Measurements from ENCODE around the gene CAP2.
A peak's percentile ranks its signal among the peaks of the same experiment; 100 is the strongest.

Gene CAP2

DNA sequence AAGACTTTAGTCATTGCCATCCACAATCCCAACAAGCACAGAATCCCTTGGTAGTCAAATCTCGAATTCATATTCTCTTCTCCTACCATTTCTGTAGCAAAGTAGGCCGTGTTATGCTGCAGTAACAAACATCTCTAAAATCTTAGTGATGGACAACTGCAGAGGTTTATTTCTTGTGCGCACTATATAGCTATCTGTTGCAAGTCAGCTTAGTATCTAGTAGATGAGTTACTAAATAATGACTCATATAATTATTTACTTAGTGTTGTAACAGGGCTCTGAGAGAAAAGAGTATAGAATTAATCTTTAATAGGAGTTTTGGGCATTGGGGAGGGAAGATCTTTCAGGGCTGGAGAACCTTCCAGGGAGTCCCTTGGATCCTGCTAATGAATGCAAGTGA lies 73.3 kb downstream of the CAP2 start:
- DNase-seq, result no peak
- intact Hi-C loops (cut with DNase I), result no loop called here

GRCh38 chr6:17469006-17469832 lies 75.8 kb downstream of the CAP2 start:
- peak in 1 of 42 donors; percentile 32 for DNase-seq
- intact Hi-C loops (cut with DNase I), result no loop called here

DNA sequence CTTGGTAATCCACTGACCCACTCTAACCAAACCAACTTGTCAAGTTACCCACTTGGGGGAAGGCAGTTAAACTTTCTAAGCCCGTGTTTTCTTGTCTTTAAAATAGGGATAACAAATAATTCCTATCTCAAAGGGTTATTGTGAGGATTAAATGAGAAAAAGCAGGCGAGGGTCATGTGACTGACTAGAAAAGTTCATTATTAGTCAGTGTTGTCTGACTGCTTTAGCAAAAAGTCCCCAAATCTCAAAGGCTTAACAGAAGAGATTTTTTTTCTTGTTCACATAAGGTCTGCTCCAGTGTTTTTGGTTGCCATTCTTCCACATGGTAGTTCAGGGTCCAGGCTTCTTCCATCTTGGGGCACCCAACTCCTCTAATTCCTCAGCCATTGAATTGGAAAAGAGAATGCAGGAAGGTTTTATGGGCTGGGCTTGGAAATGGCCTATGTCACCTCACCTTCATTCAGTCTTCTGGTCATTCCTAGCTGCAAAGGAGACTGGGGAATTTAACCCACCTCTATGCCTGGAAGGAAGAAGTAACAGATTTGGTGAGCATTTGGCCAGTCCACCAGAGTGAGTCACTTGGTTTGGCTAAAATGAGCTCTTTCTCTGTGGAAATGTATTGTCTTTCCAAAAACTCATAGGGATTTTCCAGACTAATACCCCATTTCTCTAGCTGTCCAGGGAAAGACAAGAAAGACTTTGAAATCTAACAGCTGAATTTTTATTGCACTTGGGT lies 77.0 kb downstream of the CAP2 start:
- intact Hi-C loops (cut with DNase I), result no loop called here

DNA sequence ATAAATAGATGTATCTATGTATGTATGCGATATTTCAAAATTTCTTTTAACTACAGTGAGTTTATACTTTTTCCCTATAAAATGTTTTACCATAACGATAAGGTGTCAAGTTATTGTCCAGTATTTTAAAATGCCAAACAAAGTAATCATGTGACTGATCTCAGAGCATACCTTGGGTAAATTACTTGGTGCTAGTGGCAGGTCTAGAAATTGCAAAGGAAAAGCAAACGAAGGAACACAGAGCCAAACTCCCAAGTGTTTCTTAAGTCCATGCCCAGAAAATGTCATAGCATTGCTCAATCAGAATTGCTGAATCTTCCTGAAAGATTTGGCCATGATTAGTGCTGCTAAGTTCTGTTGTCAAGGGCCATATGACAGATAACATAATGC lies 77.5 kb downstream of the CAP2 start:
- intact Hi-C loops (cut with DNase I), result no loop called here
- DNase-seq, result peak in 1 of 42 donors; percentile 29

More for the DNA sequence above, 77.0 kb downstream of the CAP2 start:
- peak in 1 of 42 donors; percentile 14 for DNase-seq

- DNase-seq, result no peak
- intact Hi-C loops (cut with DNase I), result no loop called here
These were observed 79.3 kb downstream of the CAP2 start for GRCh38 chr6:17472653-17473183.

DNA sequence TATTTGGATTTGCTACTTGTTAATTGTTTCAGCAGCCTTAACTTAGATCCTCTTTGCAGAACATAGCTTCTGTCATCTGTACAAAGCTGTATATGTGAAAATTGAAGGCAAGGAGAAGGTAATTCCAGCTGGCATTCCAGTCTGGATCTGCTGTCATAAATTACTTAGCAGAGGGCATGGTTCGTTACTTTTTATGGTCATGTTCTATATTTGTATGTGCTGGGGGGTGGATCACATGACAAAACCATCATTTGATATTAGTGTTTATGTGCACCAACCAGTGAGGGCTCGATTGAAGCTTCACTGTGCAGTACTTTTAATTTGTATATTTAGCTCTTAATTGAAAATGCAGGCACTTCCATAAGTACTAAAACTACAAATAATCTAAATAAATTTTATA lies 80.2 kb downstream of the CAP2 start:
- DNase-seq, result peak in 3 of 42 donors; percentile 10 to 31 (median 29)
- intact Hi-C loops (cut with DNase I), result no loop called here

GRCh38 chr6:17474289-17474688 lies 80.9 kb downstream of the CAP2 start:
- DNase-seq, result no peak
- intact Hi-C loops (cut with DNase I), result no loop called here

DNA sequence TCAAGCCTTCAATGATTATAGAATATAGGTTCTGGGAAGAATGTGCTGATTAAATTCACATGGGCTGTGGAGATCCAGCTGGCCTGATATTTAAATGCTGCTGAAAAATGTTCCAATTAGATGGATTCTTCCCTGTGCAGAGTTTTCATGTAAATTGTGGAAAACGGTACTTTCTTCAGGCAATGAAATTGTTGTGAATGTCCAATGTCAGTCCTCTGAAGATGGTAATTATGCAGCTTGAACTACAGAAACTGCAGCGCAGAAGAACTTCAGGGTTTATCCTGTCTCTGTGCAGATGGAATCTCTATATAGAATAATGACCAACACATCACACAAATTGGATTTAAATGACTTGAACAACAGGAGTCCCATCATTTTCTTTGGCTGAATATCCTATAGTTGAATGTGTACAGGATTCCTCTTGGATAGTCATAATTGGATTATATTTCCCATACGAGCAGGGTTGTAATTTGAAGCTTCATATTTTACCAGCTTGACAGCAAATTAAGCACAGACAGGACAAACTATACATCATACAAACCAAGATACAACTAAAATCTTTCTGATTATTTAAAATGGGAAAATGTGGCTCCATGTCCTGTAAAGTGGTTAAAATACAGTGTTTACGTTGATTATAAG lies 82.3 kb downstream of the CAP2 start:
- DNase-seq, result no peak

DNA sequence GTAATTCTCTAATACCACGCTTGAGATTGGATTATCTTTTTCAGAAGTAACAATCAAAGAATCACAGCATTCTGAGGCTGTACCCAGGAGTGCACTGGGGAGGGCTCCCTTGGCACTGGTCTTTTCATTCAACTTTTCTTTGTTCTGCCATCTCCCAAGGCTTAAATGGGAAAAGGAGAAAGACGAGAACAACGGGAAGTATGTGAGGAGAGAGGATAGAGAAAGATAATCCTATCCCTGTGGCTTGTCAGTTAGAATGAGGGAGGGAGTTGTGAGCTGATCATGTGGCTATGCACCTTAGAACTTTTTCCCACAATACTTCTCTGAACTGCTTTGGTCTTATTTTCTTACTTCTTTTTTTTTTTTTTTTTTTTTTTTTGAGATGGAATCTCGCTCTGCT lies 83.1 kb downstream of the CAP2 start:
- intact Hi-C loops (cut with DNase I), result no loop called here
- DNase-seq, result no peak

More for the DNA sequence above, 82.3 kb downstream of the CAP2 start:
- intact Hi-C loops (cut with DNase I), result no loop called here

- intact Hi-C loops (cut with DNase I), result no loop called here
- no peak for DNase-seq
These were observed 84.0 kb downstream of the CAP2 start for GRCh38 chr6:17477356-17477755.

- no peak for DNase-seq
- intact Hi-C loops (cut with DNase I), result no loop called here
These were observed 85.0 kb downstream of the CAP2 start for GRCh38 chr6:17478223-17478907.

- intact Hi-C loops (cut with DNase I), result no loop called here
- no peak for DNase-seq
These were observed 85.6 kb downstream of the CAP2 start for GRCh38 chr6:17478946-17479345.

DNA sequence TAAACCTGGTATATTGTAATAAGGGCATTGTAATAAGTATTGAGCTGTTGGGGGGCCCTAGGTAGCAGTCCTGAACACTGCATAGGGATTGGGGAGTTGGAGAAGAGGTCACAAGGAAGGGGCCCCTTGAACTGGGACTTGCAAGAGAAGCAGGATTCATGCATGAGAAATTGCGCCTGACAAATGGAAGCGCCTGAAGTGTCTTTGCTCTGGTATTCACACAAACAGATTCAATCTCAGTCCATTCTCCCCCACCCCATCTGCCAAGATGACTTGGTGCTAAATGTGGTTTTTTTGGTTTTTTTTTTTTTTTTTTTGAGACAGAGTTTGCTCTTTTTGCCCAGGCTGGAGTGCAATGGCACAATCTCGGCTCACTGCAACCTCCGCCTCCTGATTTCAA lies 87.1 kb downstream of the CAP2 start:
- DNase-seq, result peak in 1 of 42 donors; percentile 23
- intact Hi-C loops (cut with DNase I), result no loop called here

DNA sequence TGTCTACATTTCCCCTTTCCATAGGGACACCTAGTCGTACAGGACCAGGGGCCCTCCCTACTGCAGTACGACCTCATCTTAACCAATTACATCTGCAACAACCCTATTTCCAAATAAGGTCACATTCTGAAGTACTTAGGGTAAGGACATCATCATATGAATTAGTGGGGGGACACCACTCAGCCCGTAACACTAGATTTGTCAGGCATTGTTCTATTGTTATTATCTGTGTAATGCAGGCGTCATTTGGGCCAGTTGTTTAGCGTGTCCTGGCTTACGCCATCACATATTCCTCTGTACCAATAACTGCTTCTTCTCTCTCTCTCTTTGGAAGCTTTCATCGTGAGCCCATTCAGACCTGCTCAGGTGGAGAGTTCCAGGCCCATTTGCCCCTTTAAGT lies 89.3 kb downstream of the CAP2 start:
- peak in 1 of 42 donors; percentile 19 for DNase-seq
- intact Hi-C loops (cut with DNase I), result no loop called here

DNA sequence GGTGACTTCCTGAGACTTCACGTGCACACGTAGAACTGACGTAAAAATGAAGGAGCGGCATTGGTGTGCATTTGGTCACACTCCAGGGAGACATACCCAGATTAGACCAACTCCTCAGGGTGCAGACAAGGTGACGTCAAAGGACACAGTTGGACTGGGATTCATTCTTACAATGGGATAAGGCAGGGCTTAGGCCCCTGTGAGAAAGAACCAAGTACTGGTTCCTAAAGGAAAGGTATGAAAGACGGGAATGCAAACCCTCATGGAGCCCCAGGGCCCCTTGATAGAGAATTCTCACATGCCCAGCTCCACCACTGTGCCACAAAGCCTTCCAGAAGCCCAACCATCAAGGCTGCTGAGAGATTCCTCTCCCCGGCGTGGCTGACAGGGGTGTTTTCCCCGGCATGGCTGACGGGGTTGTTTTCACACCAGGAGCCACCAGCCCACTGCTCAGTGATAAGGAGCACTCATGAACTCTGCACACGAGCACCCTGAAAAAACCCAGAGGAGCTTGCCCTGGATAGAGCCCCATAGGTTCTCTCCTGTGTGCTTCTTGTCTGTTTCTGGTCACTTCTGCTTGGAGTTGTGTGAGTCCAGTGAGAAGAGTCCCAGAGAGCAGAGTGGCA lies 90.1 kb downstream of the CAP2 start:
- intact Hi-C loops (cut with DNase I), result no loop called here
- peak in 1 of 42 donors; percentile 14 for DNase-seq

- no peak for DNase-seq
- intact Hi-C loops (cut with DNase I), result no loop called here
These were observed 90.9 kb downstream of the CAP2 start for GRCh38 chr6:17484201-17484849.

DNA sequence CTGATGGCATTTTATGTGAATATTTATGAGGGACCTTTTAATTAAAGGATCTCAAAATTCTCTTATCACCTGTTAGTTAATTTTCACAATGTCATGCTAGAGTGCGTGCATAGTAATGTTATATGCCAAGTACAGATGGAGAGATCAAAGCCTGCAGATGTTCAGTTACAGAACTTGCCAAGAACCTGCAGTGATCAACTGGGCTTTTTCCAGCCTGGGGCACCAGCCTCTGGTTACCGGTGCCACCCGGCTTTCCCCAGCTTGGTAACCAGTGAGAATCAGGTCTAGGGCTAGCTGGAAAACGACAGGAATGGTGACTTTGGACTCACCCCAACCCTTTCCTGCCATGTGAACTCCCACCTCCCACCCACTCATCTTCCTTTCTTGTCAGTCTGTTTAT lies 91.8 kb downstream of the CAP2 start:
- intact Hi-C loops (cut with DNase I), result no loop called here

GRCh38 chr6:17485946-17486345 lies 92.6 kb downstream of the CAP2 start:
- DNase-seq, result no peak
- intact Hi-C loops (cut with DNase I), result no loop called here

More for the DNA sequence above, 91.8 kb downstream of the CAP2 start:
- no peak for DNase-seq

Measured in head of caudate nucleus (tissue), 42 donors.